Retinal pigment epithelial cell (primary cell): ENCODE measurements around the gene HIC1.

Source experiments
- DNase-seq: peaks from one replicate; pipeline ENCODE4 v3.0.0-alpha.2; 2010; ENCODE audit warnings: low read depth
- H3K4me3 ChIP-seq: 2 replicates; pipeline ENCODE4 v1.5.1; 2011; ENCODE audit warnings: mild to moderate bottlenecking, low read length, control low read depth, moderate library complexity
- TF ChIP-seq, protein P1 (sequence below): conservative IDR thresholded peaks from 2 replicates; pipeline ENCODE4 v1.5.1; 2011; ENCODE audit warnings: low read depth, low read length, control low read depth, inconsistent platforms

Gene HIC1

DNA sequence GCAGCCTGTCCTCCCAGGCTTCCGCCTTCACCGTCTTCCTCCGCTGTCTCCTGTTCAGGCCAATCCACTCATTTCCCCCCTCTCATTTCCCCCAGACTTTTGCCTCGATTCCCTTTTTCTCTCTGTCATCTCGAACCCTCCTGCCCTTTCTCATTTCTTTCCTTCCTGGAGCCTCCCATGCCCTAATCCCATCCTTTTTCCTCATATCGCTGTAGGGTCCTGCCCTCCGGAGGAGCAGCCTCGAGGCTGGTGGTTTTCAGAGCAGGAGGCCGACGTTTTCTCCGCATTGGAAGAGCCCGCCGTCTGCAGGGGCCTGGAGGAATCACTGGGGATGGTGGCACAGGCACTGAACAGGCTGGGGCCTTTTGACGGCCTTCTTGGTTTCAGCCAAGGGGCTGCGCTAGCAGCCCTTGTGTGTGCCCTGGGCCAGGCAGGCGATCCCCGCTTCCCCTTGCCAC is 12.5 kb upstream of the HIC1 start:
- no peak for DNase-seq
- peak overlapping the region; percentile 86 for H3K4me3 ChIP-seq
- TF ChIP-seq, protein P1, sequence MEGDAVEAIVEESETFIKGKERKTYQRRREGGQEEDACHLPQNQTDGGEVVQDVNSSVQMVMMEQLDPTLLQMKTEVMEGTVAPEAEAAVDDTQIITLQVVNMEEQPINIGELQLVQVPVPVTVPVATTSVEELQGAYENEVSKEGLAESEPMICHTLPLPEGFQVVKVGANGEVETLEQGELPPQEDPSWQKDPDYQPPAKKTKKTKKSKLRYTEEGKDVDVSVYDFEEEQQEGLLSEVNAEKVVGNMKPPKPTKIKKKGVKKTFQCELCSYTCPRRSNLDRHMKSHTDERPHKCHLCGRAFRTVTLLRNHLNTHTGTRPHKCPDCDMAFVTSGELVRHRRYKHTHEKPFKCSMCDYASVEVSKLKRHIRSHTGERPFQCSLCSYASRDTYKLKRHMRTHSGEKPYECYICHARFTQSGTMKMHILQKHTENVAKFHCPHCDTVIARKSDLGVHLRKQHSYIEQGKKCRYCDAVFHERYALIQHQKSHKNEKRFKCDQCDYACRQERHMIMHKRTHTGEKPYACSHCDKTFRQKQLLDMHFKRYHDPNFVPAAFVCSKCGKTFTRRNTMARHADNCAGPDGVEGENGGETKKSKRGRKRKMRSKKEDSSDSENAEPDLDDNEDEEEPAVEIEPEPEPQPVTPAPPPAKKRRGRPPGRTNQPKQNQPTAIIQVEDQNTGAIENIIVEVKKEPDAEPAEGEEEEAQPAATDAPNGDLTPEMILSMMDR: peak; percentile 58

DNA sequence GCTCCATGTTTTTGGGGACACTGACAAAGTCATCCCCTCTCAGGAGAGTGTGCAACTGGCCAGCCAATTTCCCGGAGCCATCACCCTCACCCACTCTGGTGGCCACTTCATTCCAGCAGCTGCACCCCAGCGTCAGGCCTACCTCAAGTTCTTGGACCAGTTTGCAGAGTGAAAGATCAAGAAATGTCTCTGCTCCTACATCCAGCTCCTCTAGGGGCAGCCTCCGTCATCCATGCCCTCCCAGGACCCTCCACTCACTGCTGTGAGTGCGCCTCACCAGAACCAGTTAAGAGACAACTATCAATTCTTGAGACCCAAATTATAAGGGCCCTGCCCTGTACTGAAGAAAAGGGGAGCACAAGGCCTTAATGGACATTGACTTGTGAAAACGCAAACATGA is 12.0 kb upstream of the HIC1 start:
- H3K4me3 ChIP-seq: peak overlapping the region; percentile 86
- TF ChIP-seq, protein P1: no peak
- no peak for DNase-seq

DNA sequence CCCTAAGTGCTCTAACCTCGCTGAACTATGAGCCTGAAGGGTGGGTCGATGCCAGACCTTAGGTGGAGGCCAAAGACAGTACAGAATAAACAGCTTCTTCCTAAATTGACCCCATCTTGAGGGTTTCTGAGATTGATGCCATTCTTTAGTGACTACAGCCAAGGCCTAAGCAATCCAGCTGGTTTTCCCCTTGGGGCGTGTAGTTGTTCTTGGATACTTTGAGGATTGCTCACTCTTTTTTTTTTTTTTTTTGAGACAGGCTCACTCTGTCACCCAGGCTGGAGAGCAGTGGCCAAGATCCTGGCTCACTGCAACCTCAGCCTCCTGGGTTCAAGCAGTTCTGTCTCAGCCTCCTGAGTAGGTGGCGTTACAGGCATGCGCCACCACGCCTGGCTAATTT is 11.1 kb upstream of the HIC1 start:
- no peak overlapping the region for H3K4me3 ChIP-seq
- TF ChIP-seq, protein P1: no peak
- DNase-seq: no peak

DNA sequence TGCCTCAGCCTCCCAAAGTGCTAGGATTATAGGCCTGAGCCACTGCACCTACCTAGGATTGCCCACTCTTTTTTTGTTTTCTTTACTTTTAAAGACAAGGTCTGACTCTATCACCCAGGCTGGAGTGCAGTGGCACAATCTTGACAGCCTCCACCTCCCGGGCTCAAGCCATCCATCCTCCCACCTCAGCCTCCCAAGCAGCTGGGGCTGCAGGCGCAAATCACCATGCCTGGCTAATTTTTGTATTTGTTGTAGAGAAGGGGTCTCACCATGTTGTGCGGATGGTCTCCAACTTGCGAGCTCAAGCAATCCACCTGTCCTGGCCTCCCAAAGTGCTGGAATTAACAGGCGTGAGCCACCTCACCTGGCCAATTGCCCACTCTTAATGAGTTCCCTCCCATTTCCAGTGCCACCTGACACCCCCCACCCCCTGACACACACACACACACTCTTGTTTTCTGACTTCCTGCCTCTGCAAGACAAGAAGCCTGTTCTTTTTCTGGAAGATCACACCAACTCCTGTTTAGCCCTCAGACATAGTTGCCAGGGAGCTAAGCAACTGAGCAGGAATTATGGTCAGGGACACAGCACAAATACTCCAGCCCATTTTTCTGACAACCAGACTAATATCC is 10.5 kb upstream of the HIC1 start:
- H3K4me3 ChIP-seq: no peak overlapping the region
- TF ChIP-seq, protein P1: no peak
- no peak for DNase-seq

DNA sequence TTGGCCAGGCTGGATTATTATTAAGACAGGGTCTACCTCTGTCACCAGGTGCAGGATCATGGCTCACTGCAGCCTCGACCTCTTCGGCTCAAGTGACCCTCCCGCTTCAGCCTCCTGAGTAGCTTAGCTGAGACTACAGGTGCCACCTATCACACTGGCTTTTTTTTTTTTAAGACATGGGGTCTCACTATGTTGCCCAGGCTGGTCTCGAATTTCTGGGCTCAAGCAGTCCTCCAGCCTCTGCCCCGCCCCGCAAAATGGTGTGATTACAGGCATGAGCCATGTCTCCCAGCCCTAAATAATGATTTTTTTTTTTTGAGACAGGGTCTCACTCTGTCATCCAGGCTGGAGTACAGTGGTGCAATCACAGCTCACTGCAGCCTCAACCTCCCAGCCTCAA is 7.3 kb upstream of the HIC1 start:
- no peak for DNase-seq
- TF ChIP-seq, protein P1: no peak
- no peak overlapping the region for H3K4me3 ChIP-seq

DNA sequence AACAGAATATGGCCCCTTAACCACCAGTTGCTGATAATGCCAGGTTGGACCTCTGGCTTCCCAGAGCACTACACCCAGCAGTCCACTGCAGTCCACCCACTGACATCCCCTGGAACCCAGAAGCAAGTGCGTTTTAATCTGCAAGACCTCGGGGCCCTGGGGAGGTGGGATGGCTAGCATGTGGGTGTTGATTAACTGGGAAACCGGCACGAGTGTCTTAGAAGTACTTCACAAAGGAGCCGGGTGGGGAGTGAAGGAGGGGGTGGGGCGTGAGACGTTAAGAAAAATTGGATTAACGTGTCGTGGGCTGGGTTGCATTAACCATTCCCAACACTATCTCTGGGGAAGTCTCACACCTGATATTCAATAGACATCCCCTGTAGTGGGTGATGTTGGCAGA is 6.1 kb upstream of the HIC1 start:
- H3K4me3 ChIP-seq: peak overlapping the region; percentile 67
- TF ChIP-seq, protein P1: no peak
- DNase-seq: no peak
